IMR-90 (cell line): ENCODE data around the gene MKNK2. TPM values are rescaled to one million over a fixed set of nuclear protein-coding genes. Genes with fewer than 3 reads are reported as not detected.

Experiments
- ATAC-seq: fragments of 200-7000 bp; cut with Tn5 transposase; 2 replicates; pipeline ENCODE4 v1.9.1; 2020; ENCODE audit warnings: low read depth, mild to moderate bottlenecking, moderate library complexity
- BruUV-seq: library from RNA; stranded (reverse); fragments of 400-500 nt; replicated peaks from 2 replicates; lab custom pipeline; 2021; lab: Mats Ljungman, UMichigan
- CTCF ChIA-PET: fragments of 300-600 bp; formaldehyde crosslinking; extraction: SDS; loops from one replicate; lab custom pipeline; 2021; ENCODE audit warnings: antibody characterized with exemption; lab: Yijun Ruan, JAX
- POLR2A ChIA-PET: fragments of 300-600 bp; sonication (Branson Sonifier 250); formaldehyde crosslinking; loops from one replicate; lab custom pipeline; 2022; ENCODE audit warnings: antibody characterized with exemption; ENCODE audit not compliant: unreplicated experiment; lab: Charles Lee
- DNase-seq: peaks from one replicate; pipeline ENCODE4 v3.0.0; 2013
- H2AFZ ChIP-seq: replicated peaks from 2 replicates; pipeline ENCODE3; 2013; ENCODE audit warnings: low read length, mild to moderate bottlenecking; ENCODE audit not compliant: poor library complexity
- H2AK5ac ChIP-seq: 2 replicates; pipeline ENCODE4 v1.6.1; 2013; ENCODE audit warnings: low read depth, low read length, inconsistent platforms
- H2AK9ac ChIP-seq: replicated peaks from 2 replicates; pipeline ENCODE3; 2013; ENCODE audit warnings: mild to moderate bottlenecking, low read depth, low read length, moderate library complexity; ENCODE audit not compliant: poor library complexity
- H2BK120ac ChIP-seq: 2 replicates; pipeline ENCODE4 v1.6.1; 2013; ENCODE audit warnings: low read depth, low read length, inconsistent platforms
- H2BK15ac ChIP-seq: 3 replicates; pipeline ENCODE4 v1.6.1; 2013; ENCODE audit warnings: low read depth, low read length, inconsistent platforms
- H2BK20ac ChIP-seq: 2 replicates; pipeline ENCODE4 v1.6.1; 2013; ENCODE audit warnings: low read depth, mild to moderate bottlenecking, inconsistent platforms, low read length, moderate library complexity
- H2BK5ac ChIP-seq: 2 replicates; pipeline ENCODE4 v1.6.1; 2013; ENCODE audit warnings: mild to moderate bottlenecking, low read depth, low read length, inconsistent platforms; ENCODE audit not compliant: poor library complexity, severe bottlenecking
- H3K14ac ChIP-seq: replicated peaks from 2 replicates; pipeline ENCODE4 v1.6.1; 2013; ENCODE audit warnings: low read depth, low read length, inconsistent platforms
- H3K18ac ChIP-seq: 2 replicates; pipeline ENCODE4 v1.6.1; 2013; ENCODE audit warnings: low read depth, low read length, control low read depth
- H3K23ac ChIP-seq: 2 replicates; pipeline ENCODE4 v1.6.1; 2013; ENCODE audit warnings: low read depth, low read length, inconsistent platforms
- H3K27ac ChIP-seq: 2 replicates; pipeline ENCODE4 v1.5.1; 2013; ENCODE audit warnings: mild to moderate bottlenecking, control low read depth, low read length; ENCODE audit not compliant: insufficient read depth
- H3K27me3 ChIP-seq: 2 replicates; pipeline ENCODE4 v1.6.1; 2013; ENCODE audit warnings: low read length; ENCODE audit not compliant: control insufficient read depth, insufficient read depth
- H3K36me3 ChIP-seq: 2 replicates; pipeline ENCODE4 v1.6.1; 2013; ENCODE audit warnings: low read length, mixed read lengths; ENCODE audit not compliant: control insufficient read depth, insufficient read depth
- H3K4ac ChIP-seq: 2 replicates; pipeline ENCODE4 v1.6.1; 2013; ENCODE audit warnings: low read depth, low read length, inconsistent platforms
- H3K4me1 ChIP-seq: 2 replicates; pipeline ENCODE4 v1.6.1; 2013; ENCODE audit warnings: low read length, mixed read lengths; ENCODE audit not compliant: control insufficient read depth, insufficient read depth
- H3K4me2 ChIP-seq: 2 replicates; pipeline ENCODE4 v1.6.1; 2013; ENCODE audit warnings: low read depth, mild to moderate bottlenecking, control low read depth, low read length, moderate library complexity
- H3K4me3 ChIP-seq: 2 replicates; pipeline ENCODE4 v1.5.1; 2013; ENCODE audit warnings: low read depth, mild to moderate bottlenecking, control low read depth, low read length, moderate library complexity; ENCODE audit not compliant: insufficient read depth
- H3K56ac ChIP-seq: 2 replicates; pipeline ENCODE4 v1.6.1; 2013; ENCODE audit warnings: low read length, inconsistent platforms; ENCODE audit not compliant: insufficient read depth; ENCODE audit errors: extremely low read depth
- H3K79me1 ChIP-seq, 2 experiments: 2 replicates each; pipeline ENCODE4 v1.6.1; 2013; ENCODE audit warnings: low read length in 2 of 2, inconsistent platforms in 1 of 2, low read depth in 1 of 2
- H3K9ac ChIP-seq: 2 replicates; pipeline ENCODE4 v1.6.1; 2013; ENCODE audit warnings: low read depth, low read length, control low read depth
- H3K9me1 ChIP-seq: 2 replicates; pipeline ENCODE4 v1.6.1; 2013; ENCODE audit warnings: low read length, inconsistent platforms; ENCODE audit not compliant: insufficient read depth
- H3K9me3 ChIP-seq: 2 replicates; pipeline ENCODE4 v1.6.1; 2013; ENCODE audit warnings: low read length; ENCODE audit not compliant: control insufficient read depth, insufficient read depth
- H4K20me1 ChIP-seq: 2 replicates; pipeline ENCODE4 v1.6.1; 2013; ENCODE audit warnings: low read length, inconsistent platforms; ENCODE audit not compliant: insufficient read depth
- H4K5ac ChIP-seq: 2 replicates; pipeline ENCODE4 v1.6.1; 2013; ENCODE audit warnings: mild to moderate bottlenecking, low read depth, low read length, control low read depth
- H4K8ac ChIP-seq, 2 experiments: 2 replicates each; pipeline ENCODE4 v1.6.1; 2013; ENCODE audit warnings: low read depth in 2 of 2, low read length in 2 of 2, control low read depth in 1 of 2, inconsistent platforms in 1 of 2
- H4K91ac ChIP-seq: 2 replicates; pipeline ENCODE4 v1.6.1; 2013; ENCODE audit warnings: low read depth, low read length, inconsistent platforms; ENCODE audit not compliant: insufficient read depth
- BHLHE40 ChIP-seq: fragments of 150-350 bp; IDR thresholded peaks from 2 replicates; pipeline ENCODE4 v1.6.1; 2016; ENCODE audit warnings: mild to moderate bottlenecking, low read depth, low read length
- CEBPB ChIP-seq: IDR thresholded peaks from 2 replicates; pipeline ENCODE4 v1.6.1; 2012; ENCODE audit warnings: low read depth, low read length, improper control_type of control experiment
- CHD1 ChIP-seq: IDR thresholded peaks from 2 replicates; pipeline ENCODE4 v1.6.1; 2012; ENCODE audit warnings: low read depth, low read length, improper control_type of control experiment
- MAZ ChIP-seq: IDR thresholded peaks from 2 replicates; pipeline ENCODE4 v1.6.1; 2012; ENCODE audit warnings: low read depth, mild to moderate bottlenecking, low read length, improper control_type of control experiment, moderate library complexity, borderline replicate concordance
- MXI1 ChIP-seq: IDR thresholded peaks from 2 replicates; pipeline ENCODE4 v1.6.1; 2012; ENCODE audit warnings: low read depth, mild to moderate bottlenecking, low read length, moderate library complexity, borderline replicate concordance
- RAD21 ChIP-seq: IDR thresholded peaks from 2 replicates; pipeline ENCODE4 v1.6.1; 2012; ENCODE audit warnings: low read length, improper control_type of control experiment
- SMC3 ChIP-seq: fragments of 150-350 bp; IDR thresholded peaks from 2 replicates; pipeline ENCODE4 v1.6.1; 2016; ENCODE audit warnings: low read depth, mild to moderate bottlenecking, antibody characterized with exemption, low read length, moderate library complexity
- WGBS, 2 experiments: methylation state at CpG; one replicate each; pipeline versions ENCODE4 v1.1.5 to v1.1.7; 2013; ENCODE audit warnings: missing lambda C conversion rate in 2 of 2; ENCODE audit not compliant: insufficient read length in 1 of 2; ENCODE audit errors: extremely low coverage in 2 of 2; 5-methylcytosine and 5-hydroxymethylcytosine counted together
- dilution Hi-C: fragments of 300-500 bp; cut with HindIII; formaldehyde crosslinking; loops from one replicate; pipeline ENCODE4 v1.14.3; 2018; ENCODE audit warnings: low sequenced_read_pairs; ENCODE audit not compliant: unreplicated experiment
- in situ Hi-C: fragments of 300-500 bp; cut with MboI; formaldehyde crosslinking; loops from 3 replicates; pipeline ENCODE4 v1.14.3; 2019; ENCODE audit warnings: low sequenced_read_pairs, inconsistent platforms, mixed read lengths
- intact Hi-C: fragments of 100-400 bp; cut with micrococcal nuclease; formaldehyde crosslinking; loops from 2 replicates; pipeline ENCODE4 v1.10.0; 2022
- polyA plus RNA-seq, 3 experiments: library from polyadenylated mRNA; depleted of rRNA; stranded (reverse); fragments of >200 nt; gene quantifications; 2 replicates each; pipeline ENCODE4 v1.2.3, GENCODE V29; 2012; ENCODE audit warnings: low replicate concordance in 1 of 3
- total RNA-seq: library from RNA; depleted of rRNA; stranded (reverse); fragments of >200 nt; gene quantifications from 2 replicates; pipeline ENCODE4 v1.2.3, GENCODE V29; 2012
- TF ChIP-seq, protein P1 (sequence below): conservative IDR thresholded peaks from 2 replicates; pipeline ENCODE4 v1.5.1; 2012; ENCODE audit warnings: mild to moderate bottlenecking, low read depth, low read length, improper control_type of control experiment

The MKNK2 gene
- total and polyA plus RNA-seq, 2 of the 4 experiments (the other 2 are of a cell fraction) = 21.9 to 31.8 TPM

DNA sequence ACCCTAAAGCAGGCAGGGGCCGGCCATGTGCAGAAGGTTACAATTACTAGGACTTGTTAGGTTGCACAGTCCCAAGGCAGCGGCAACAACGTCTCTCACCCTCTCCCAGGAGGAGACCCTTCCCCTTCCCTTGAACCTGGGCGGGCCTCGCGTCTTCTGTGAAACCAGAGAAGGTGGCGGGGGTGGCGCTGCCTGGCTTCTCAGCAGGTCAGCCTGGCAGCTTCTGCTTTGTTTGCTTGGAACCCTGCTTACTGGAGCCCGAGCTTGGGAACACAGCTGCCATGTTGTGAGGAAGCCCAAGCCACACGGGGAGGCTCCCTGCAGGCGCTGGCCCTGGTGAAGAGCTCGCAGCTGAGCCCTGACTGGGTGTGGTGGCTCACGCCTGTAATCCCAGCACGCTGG is 15.5 kb downstream of the MKNK2 start:
- no peaks in the 10 kb centered on the region for H3K27me3 ChIP-seq
- H3K9me3 ChIP-seq = peaks cover 7% of the 10 kb centered on the region
- no peaks in the 10 kb centered on the region for H3K9me1 ChIP-seq
- no peaks in the 10 kb centered on the region for H3K79me1 ChIP-seq
- H2BK20ac ChIP-seq = no peak overlapping the region
- no peak overlapping the region for H3K4me3 ChIP-seq
- H4K5ac ChIP-seq = no peak overlapping the region
- no peak overlapping the region for H2AK5ac ChIP-seq
- H3K4me2 ChIP-seq = no peak overlapping the region
- H4K8ac ChIP-seq = no peak overlapping the region
- H3K9ac ChIP-seq = no peak overlapping the region
- no peak overlapping the region for H3K18ac ChIP-seq
- peak overlapping the region; percentile 51 for H2AFZ ChIP-seq
- H3K23ac ChIP-seq = no peak overlapping the region
- no peak overlapping the region for H2BK120ac ChIP-seq
- ATAC-seq (no peak), DNase-seq (no peak)
- H3K56ac ChIP-seq = no peak overlapping the region
- no peak overlapping the region for H2BK15ac ChIP-seq
- dilution Hi-C loops = no loop called here
- no peak overlapping the region for H2BK5ac ChIP-seq
- ChIA-PET POLR2A (no interaction called here), CTCF (no interaction called here)
- no CpG with 5 or more reads among the region's 14 CpGs for WGBS, 2 experiments
- no peak overlapping the region for H4K91ac ChIP-seq
- intact Hi-C loops = no loop called here
- H3K4ac ChIP-seq = no peak overlapping the region
- in situ Hi-C loops = no loop called here
- TF ChIP-seq BHLHE40 (no peak), MXI1 (no peak), MAZ (no peak), RAD21 (no peak), CHD1 (no peak), CEBPB (no peak), SMC3 (no peak)
- TF ChIP-seq, protein P1, sequence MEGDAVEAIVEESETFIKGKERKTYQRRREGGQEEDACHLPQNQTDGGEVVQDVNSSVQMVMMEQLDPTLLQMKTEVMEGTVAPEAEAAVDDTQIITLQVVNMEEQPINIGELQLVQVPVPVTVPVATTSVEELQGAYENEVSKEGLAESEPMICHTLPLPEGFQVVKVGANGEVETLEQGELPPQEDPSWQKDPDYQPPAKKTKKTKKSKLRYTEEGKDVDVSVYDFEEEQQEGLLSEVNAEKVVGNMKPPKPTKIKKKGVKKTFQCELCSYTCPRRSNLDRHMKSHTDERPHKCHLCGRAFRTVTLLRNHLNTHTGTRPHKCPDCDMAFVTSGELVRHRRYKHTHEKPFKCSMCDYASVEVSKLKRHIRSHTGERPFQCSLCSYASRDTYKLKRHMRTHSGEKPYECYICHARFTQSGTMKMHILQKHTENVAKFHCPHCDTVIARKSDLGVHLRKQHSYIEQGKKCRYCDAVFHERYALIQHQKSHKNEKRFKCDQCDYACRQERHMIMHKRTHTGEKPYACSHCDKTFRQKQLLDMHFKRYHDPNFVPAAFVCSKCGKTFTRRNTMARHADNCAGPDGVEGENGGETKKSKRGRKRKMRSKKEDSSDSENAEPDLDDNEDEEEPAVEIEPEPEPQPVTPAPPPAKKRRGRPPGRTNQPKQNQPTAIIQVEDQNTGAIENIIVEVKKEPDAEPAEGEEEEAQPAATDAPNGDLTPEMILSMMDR = no peak
- no peak overlapping the region for H3K27ac ChIP-seq
- peak overlapping the region; percentile 88 for H2AK9ac ChIP-seq
- peaks cover 9% of the 10 kb centered on the region for H3K4me1 ChIP-seq
- no peak overlapping the region for H3K14ac ChIP-seq
- no TSS peak for BruUV-seq
- H4K20me1 ChIP-seq = no peaks in the 10 kb centered on the region; the same call in none of the 2 replicates
- H3K36me3 ChIP-seq = peaks cover 15% of the 10 kb centered on the region
